Effector CD4-positive, alpha-beta T cell (primary cell): ENCODE measurements around the gene EZR.

Experiments used
- DNase-seq: peaks from one replicate; pipeline ENCODE4 v3.0.0-alpha.2; 2020

The EZR gene

GRCh38 chr6:158758941-158759479 lies 60.2 kb downstream of the EZR start:
- DNase-seq, result no peak

GRCh38 chr6:158758451-158758860 lies 60.7 kb downstream of the EZR start:
- DNase-seq, result no peak

GRCh38 chr6:158757753-158758090 lies 61.4 kb downstream of the EZR start:
- no peak for DNase-seq

GRCh38 chr6:158756977-158757752 lies 62.0 kb downstream of the EZR start:
- no peak for DNase-seq

- no peak for DNase-seq
Observed at GRCh38 chr6:158756126-158756525, 63.0 kb downstream of the EZR start.

GRCh38 chr6:158755636-158756035 lies 63.5 kb downstream of the EZR start:
- DNase-seq, result no peak

GRCh38 chr6:158754738-158755137 lies 64.4 kb downstream of the EZR start:
- no peak for DNase-seq

- DNase-seq, result no peak
Observed at GRCh38 chr6:158753811-158754210, 65.4 kb downstream of the EZR start.

GRCh38 chr6:158752613-158753012 lies 66.6 kb downstream of the EZR start:
- DNase-seq, result no peak

- DNase-seq, result no peak
Observed at GRCh38 chr6:158751921-158752320, 67.2 kb downstream of the EZR start.

GRCh38 chr6:158751224-158751623 lies 67.9 kb downstream of the EZR start:
- DNase-seq, result no peak

- no peak for DNase-seq
Observed at GRCh38 chr6:158744986-158745430, 74.2 kb downstream of the EZR start.

GRCh38 chr6:158743033-158743651 lies 76.0 kb downstream of the EZR start:
- DNase-seq, result no peak

GRCh38 chr6:158739673-158740072 lies 79.5 kb downstream of the EZR start:
- DNase-seq, result no peak

GRCh38 chr6:158737710-158738615 lies 81.2 kb downstream of the EZR start:
- no peak for DNase-seq

GRCh38 chr6:158737082-158737709 lies 82.0 kb downstream of the EZR start:
- no peak for DNase-seq

- DNase-seq, result no peak
Observed at GRCh38 chr6:158735009-158735408, 84.2 kb downstream of the EZR start.

- no peak for DNase-seq
Observed at GRCh38 chr6:158730541-158730907, 88.6 kb downstream of the EZR start.

GRCh38 chr6:158729906-158730540 lies 89.1 kb downstream of the EZR start:
- no peak for DNase-seq

GRCh38 chr6:158725704-158726103 lies 93.5 kb downstream of the EZR start:
- DNase-seq, result no peak

- DNase-seq, result no peak
Observed at GRCh38 chr6:158722176-158722729, 96.9 kb downstream of the EZR start.

- no peak for DNase-seq
Observed at GRCh38 chr6:158718461-158719046, 100.6 kb downstream of the EZR start.
